Pancreas (tissue), 10 donors: ENCODE results near the gene ATP12A. TPM values are rescaled to one million over a fixed set of nuclear protein-coding genes. Genes with fewer than 3 reads are reported as not detected.

Source experiments
- ATAC-seq, 4 donors: fragments of 200-7000 bp; cut with Tn5 transposase; one replicate each; pipeline versions ENCODE4 v1.8.0 to v1.9.1; 2020; ENCODE audit warnings: mild to moderate bottlenecking in 4 of 4, moderate library complexity in 4 of 4
- DNase-seq, 6 donors: peaks; one replicate each; pipeline ENCODE4 v3.0.0-alpha.2; 2020
- FAIRE-seq: peaks from 2 replicates; lab custom pipeline; 2012; peaks lifted over from hg19 to GRCh38; lab: Jason Lieb, UNC
- H3K27ac ChIP-seq, 4 donors: fragments of 200-600 bp; sonication (generic); 1 replicate in 3 of 4; 2 replicates in 1 of 4; pipeline versions ENCODE4 v1.5.0 to v1.8.0; 2020
- H3K27me3 ChIP-seq, 4 donors: fragments of 200-600 bp; one replicate each; pipeline ENCODE4 v1.8.0; 2021
- H3K36me3 ChIP-seq, 3 donors: fragments of 200-600 bp; sonication (generic) in 1 of 3; one replicate each; pipeline versions ENCODE4 v1.5.0 to v1.8.0; 2020 to 2021
- H3K4me1 ChIP-seq, 3 donors: fragments of 200-600 bp; one replicate each; pipeline ENCODE4 v1.8.0; 2021
- H3K4me3 ChIP-seq, 4 donors: fragments of 200-600 bp; sonication (generic) in 2 of 4; one replicate each; pipeline versions ENCODE4 v1.5.0 to v1.8.0; 2020 to 2021
- H3K9me3 ChIP-seq, 4 donors: fragments of 200-600 bp; one replicate each; pipeline ENCODE4 v1.8.0; 2021
- CTCF ChIP-seq, 4 donors: fragments of 200-600 bp; sonication (generic) in 3 of 4; IDR thresholded peaks; one replicate each; pipeline versions ENCODE4 v1.5.0 to v1.8.0; 2021; ENCODE audit warnings: antibody characterized with exemption in 4 of 4
- WGBS, 2 donors: extraction: QIAGEN DNeasy Blood & Tissue Kit; methylation state at CpG; one replicate each; pipeline ENCODE4 v1.1.7; 2013; 5-methylcytosine and 5-hydroxymethylcytosine counted together
- intact Hi-C, 3 donors: fragments of 100-400 bp; cut with DNase I; formaldehyde crosslinking; loops; one replicate each; pipeline versions ENCODE4 v1.11.1 to v1.14.2; 2022
- polyA plus RNA-seq, 2 donors: library from polyadenylated mRNA; stranded (reverse); fragments of 200-250 nt; gene quantifications; one replicate each; pipeline ENCODE4 v1.2.3, GENCODE V29; 2013
- total RNA-seq, 6 donors: library from RNA; stranded (reverse); fragmentation: NEBNext Ultra II Directional in 4 of 6; extraction: Animal tissue kit (Norgen Biotek cat#: 25700) in 4 of 6; gene quantifications; one replicate each; pipeline versions ENCODE4 v1.2.1 to v1.2.4, GENCODE V29; 2021 to 2023
- donor health status: healthy with polysubstance abuse.
- donor health status: DM: no; HTN: no; CAD: no; lungs with moderate emphysema.
- donor health status: DM: no; HTN: no; CAD: no.
- donor health status: control.
- donor health status: control.
- donor health status: Bipolar disorder and iron deficiency.
- donor health status: DM: yes; HTN: yes; CAD: no.
- donor health status: DM: no; HTN: no; CAD: no.
- donor health status: DM: no; HTN: no; CAD: no.
- donor health status: DM: yes; HTN: yes; CAD: no.

Gene ATP12A
- total and polyA plus RNA-seq, 8 donors, result 0.05 to 0.06 TPM; not detected in 6

- no peak for TF ChIP-seq CTCF (IDR thresholded peaks at IDR 0.05)
- no peak overlapping the region for H3K27ac ChIP-seq
- FAIRE-seq (no peak), ATAC-seq (no peak), DNase-seq (no peak)
- WGBS, 2 donors, result 81 to 94% methylated on average over 8 of the region's 8 CpGs
- H3K4me1 ChIP-seq, result no peaks in the 10 kb centered on the region
- H3K36me3 ChIP-seq, result no peaks in the 10 kb centered on the region
- peaks cover 0 to 3% (median 0%) of the 10 kb centered on the region in 4 donors for H3K27me3 ChIP-seq
- H3K9me3 ChIP-seq, result no peaks in the 10 kb centered on the region
- intact Hi-C loops, result no loop called here
- H3K4me3 ChIP-seq, result no peak overlapping the region
These were observed 43.4 kb upstream of the ATP12A start for GRCh38 chr13:24636776-24637175.

- WGBS, 2 donors, result 54 to 65% methylated on average over 22 to 23 of the region's 23 CpGs
- FAIRE-seq (no peak), ATAC-seq (no peak), DNase-seq (no peak)
- no peak for TF ChIP-seq CTCF (IDR thresholded peaks at IDR 0.05)
- Histone ChIP-seq H3K9me3 (no peaks in the 10 kb centered on the region), H3K27me3 (peaks cover 0 to 3% (median 0%) of the 10 kb centered on the region in 4 donors), H3K4me1 (no peaks in the 10 kb centered on the region), H3K27ac (no peak overlapping the region), H3K4me3 (no peak overlapping the region), H3K36me3 (no peaks in the 10 kb centered on the region)
- intact Hi-C loops, result no loop called here
These were observed 42.1 kb upstream of the ATP12A start for GRCh38 chr13:24638096-24638495.

GRCh38 chr13:24640752-24641151 lies 39.5 kb upstream of the ATP12A start:
- no peak for FAIRE-seq
- WGBS, 2 donors, result 80 to 88% methylated on average over 4 of the region's 4 CpGs

GRCh38 chr13:24642219-24642618 lies 38.0 kb upstream of the ATP12A start:
- FAIRE-seq, result no peak
- no peak for TF ChIP-seq CTCF (IDR thresholded peaks at IDR 0.05)
- WGBS, 2 donors, result 73 to 86% methylated on average over 6 of the region's 6 CpGs

More at GRCh38 chr13:24640752-24641151, 39.5 kb upstream of the ATP12A start:
- H3K27ac ChIP-seq, result no peak overlapping the region
- no peaks in the 10 kb centered on the region for H3K9me3 ChIP-seq
- no peak for ATAC-seq
- peaks cover 0 to 3% (median 0%) of the 10 kb centered on the region in 4 donors for H3K27me3 ChIP-seq
- no peaks in the 10 kb centered on the region for H3K4me1 ChIP-seq
- H3K36me3 ChIP-seq, result no peaks in the 10 kb centered on the region
- intact Hi-C loops, result no loop called here
- DNase-seq, result no peak
- H3K4me3 ChIP-seq, result no peak overlapping the region
- TF ChIP-seq CTCF (IDR thresholded peaks at IDR 0.05), result no peak

GRCh38 chr13:24644036-24644435 lies 36.2 kb upstream of the ATP12A start:
- H3K36me3 ChIP-seq, result no peaks in the 10 kb centered on the region
- FAIRE-seq (no peak), ATAC-seq (no peak), DNase-seq (no peak)
- no peaks in the 10 kb centered on the region for H3K9me3 ChIP-seq
- H3K4me3 ChIP-seq, result no peak overlapping the region
- TF ChIP-seq CTCF (IDR thresholded peaks at IDR 0.05), result no peak
- H3K4me1 ChIP-seq, result no peaks in the 10 kb centered on the region
- H3K27me3 ChIP-seq, result no peaks in the 10 kb centered on the region
- 70 to 71% methylated on average over 1 of the region's 1 CpG for WGBS, 2 donors
- intact Hi-C loops, result no loop called here
- no peak overlapping the region for H3K27ac ChIP-seq

More at GRCh38 chr13:24642219-24642618, 38.0 kb upstream of the ATP12A start:
- Histone ChIP-seq H3K9me3 (no peaks in the 10 kb centered on the region), H3K27ac (no peak overlapping the region), H3K4me3 (no peak overlapping the region), H3K36me3 (no peaks in the 10 kb centered on the region), H3K4me1 (no peaks in the 10 kb centered on the region), H3K27me3 (peaks cover 0 to 3% (median 0%) of the 10 kb centered on the region in 4 donors)
- DNase-seq, result no peak
- ATAC-seq, result no peak
- intact Hi-C loops, result no loop called here
